ENCODE results near the gene SECISBP2. TPM values are rescaled to one million over a fixed set of nuclear protein-coding genes. Genes with fewer than 3 reads are reported as not detected.

Gene SECISBP2
- total and polyA plus RNA-seq, 3 donors from 2014 or later: 127 to 176 (median 145) TPM

DNA sequence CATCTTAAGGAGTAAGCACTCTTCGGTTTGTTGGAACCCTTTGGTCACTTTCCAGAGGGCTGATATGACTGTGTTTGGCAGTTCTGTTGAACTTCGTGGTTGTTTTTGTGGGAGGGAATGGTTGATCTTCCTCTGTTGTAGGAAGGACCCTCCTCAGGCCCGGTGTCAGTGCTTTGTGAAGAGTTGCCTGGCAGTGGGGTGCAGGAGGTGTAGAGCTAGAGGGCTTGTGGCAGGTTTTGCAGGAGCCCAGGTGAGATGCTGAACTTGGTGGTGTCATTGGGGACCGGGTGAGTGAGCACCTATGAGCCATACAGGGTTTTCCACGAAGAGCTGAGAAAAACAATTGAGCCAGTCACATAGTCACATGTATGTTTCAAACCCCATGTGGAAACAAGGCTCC, 27.2 kb downstream of the SECISBP2 start:
- 90 to 98% methylated on average over 5 of the region's 5 CpGs for WGBS, 2 donors
- DNase-seq: no peak
- H3K4me1 ChIP-seq: no peaks in the 10 kb centered on the region
- H3K4me3 ChIP-seq: no peak overlapping the region
- no peak overlapping the region for H3K27ac ChIP-seq
- no peaks in the 10 kb centered on the region for H3K27me3 ChIP-seq
- no peaks in the 10 kb centered on the region for H3K9me3 ChIP-seq
- H3K36me3 ChIP-seq (ENCODE audit: low read depth, missing control alignments): no peaks in the 10 kb centered on the region
- intact Hi-C loops (cut with DNase I; ENCODE audit: low total_unique reads): no loop called here
- TF ChIP-seq POLR2A (IDR thresholded peaks at IDR 0.05): no peak
- TF ChIP-seq, protein P1, sequence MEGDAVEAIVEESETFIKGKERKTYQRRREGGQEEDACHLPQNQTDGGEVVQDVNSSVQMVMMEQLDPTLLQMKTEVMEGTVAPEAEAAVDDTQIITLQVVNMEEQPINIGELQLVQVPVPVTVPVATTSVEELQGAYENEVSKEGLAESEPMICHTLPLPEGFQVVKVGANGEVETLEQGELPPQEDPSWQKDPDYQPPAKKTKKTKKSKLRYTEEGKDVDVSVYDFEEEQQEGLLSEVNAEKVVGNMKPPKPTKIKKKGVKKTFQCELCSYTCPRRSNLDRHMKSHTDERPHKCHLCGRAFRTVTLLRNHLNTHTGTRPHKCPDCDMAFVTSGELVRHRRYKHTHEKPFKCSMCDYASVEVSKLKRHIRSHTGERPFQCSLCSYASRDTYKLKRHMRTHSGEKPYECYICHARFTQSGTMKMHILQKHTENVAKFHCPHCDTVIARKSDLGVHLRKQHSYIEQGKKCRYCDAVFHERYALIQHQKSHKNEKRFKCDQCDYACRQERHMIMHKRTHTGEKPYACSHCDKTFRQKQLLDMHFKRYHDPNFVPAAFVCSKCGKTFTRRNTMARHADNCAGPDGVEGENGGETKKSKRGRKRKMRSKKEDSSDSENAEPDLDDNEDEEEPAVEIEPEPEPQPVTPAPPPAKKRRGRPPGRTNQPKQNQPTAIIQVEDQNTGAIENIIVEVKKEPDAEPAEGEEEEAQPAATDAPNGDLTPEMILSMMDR (IDR thresholded peaks at IDR 0.05): no peak

DNA sequence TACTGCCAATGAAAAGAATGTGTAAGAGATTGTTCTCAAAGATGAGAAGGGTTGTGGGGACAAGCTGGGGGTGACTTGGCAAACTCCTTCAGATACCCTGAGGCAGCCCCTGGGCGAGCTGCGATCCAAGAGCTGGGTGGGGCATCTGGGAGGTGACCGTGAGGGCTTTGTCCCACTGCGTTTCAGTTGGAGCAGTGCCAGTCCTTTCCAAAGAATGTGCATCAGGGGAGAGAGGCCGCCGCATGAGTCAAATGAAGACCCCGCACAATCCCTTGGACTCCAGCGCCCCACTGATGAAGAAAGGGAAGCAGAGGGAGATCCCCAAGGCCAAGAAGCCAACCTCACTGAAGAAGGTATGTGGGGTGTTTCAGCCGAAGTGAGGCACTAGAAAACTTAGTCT, 28.4 kb downstream of the SECISBP2 start:
- H3K4me3 ChIP-seq: no peak overlapping the region
- TF ChIP-seq, protein P1 (IDR thresholded peaks at IDR 0.05): no peak
- no peak for TF ChIP-seq POLR2A (IDR thresholded peaks at IDR 0.05)
- WGBS, 2 donors: 48 to 80% methylated on average over 9 of the region's 9 CpGs
- no peak overlapping the region for H3K27ac ChIP-seq
- H3K9me3 ChIP-seq: no peaks in the 10 kb centered on the region
- H3K36me3 ChIP-seq (ENCODE audit: low read depth, missing control alignments): no peaks in the 10 kb centered on the region
- no peak for DNase-seq
- intact Hi-C loops (cut with DNase I; ENCODE audit: low total_unique reads): no loop called here
- H3K4me1 ChIP-seq: no peaks in the 10 kb centered on the region
- no peaks in the 10 kb centered on the region for H3K27me3 ChIP-seq

DNA sequence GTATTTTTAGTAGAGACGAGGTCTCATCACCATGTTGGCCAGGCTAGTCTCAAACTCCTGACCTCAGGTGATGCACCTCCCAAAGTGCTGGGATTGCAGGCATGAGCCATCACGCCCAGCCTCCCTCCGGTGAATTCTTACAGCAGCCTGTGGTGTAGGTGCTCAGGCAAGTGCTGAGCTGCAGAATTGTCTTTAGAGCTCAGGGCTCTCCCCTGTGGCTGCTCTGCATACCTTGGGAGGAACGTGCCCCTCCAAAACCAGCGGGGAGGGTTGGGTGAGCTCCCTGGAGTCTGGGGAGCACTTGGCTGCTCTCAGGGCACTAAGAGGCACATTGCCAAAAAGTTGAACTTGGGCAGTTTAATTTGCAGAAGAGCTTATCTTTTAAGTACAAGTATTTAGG, 29.4 kb downstream of the SECISBP2 start:
- no peaks in the 10 kb centered on the region for H3K36me3 ChIP-seq (ENCODE audit: low read depth, missing control alignments)
- intact Hi-C loops (cut with DNase I; ENCODE audit: low total_unique reads): no loop called here
- H3K27ac ChIP-seq: no peak overlapping the region
- WGBS, 2 donors: 89 to 100% methylated on average over 5 of the region's 5 CpGs
- TF ChIP-seq POLR2A (IDR thresholded peaks at IDR 0.05): no peak
- TF ChIP-seq, protein P1 (IDR thresholded peaks at IDR 0.05): no peak
- H3K9me3 ChIP-seq: no peaks in the 10 kb centered on the region
- H3K27me3 ChIP-seq: no peaks in the 10 kb centered on the region
- H3K4me3 ChIP-seq: no peak overlapping the region
- H3K4me1 ChIP-seq: no peaks in the 10 kb centered on the region
- no peak for DNase-seq

DNA sequence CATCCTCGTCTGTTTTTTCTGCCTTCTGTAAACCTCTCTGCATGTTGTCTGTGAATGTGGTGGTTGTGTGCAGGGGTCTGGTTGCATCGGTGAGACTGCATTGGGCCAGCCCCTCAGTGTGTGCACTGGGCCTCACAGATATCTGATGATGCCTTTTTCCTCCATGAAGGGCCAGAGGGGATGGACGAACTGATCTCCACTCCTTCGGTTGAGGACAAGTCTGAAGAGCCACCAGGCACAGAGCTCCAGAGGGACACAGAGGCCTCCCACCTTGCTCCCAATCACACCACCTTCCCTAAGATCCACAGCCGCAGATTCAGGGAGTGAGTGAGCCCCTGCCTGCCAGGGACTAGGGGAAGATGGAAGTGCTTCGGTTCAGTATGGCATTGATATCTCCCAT, 31.3 kb downstream of the SECISBP2 start:
- no peak for DNase-seq
- Histone ChIP-seq H3K9me3 (no peaks in the 10 kb centered on the region), H3K27me3 (no peaks in the 10 kb centered on the region), H3K4me1 (peaks cover 11% of the 10 kb centered on the region), H3K36me3 (ENCODE audit: low read depth, missing control alignments) (no peaks in the 10 kb centered on the region), H3K27ac (no peak overlapping the region), H3K4me3 (no peak overlapping the region)
- 91 to 97% methylated on average over 4 to 6 of the region's 6 CpGs for WGBS, 2 donors
- TF ChIP-seq POLR2A (IDR thresholded peaks at IDR 0.05): no peak
- TF ChIP-seq, protein P1 (IDR thresholded peaks at IDR 0.05): no peak
- intact Hi-C loops (cut with DNase I; ENCODE audit: low total_unique reads): no loop called here

DNA sequence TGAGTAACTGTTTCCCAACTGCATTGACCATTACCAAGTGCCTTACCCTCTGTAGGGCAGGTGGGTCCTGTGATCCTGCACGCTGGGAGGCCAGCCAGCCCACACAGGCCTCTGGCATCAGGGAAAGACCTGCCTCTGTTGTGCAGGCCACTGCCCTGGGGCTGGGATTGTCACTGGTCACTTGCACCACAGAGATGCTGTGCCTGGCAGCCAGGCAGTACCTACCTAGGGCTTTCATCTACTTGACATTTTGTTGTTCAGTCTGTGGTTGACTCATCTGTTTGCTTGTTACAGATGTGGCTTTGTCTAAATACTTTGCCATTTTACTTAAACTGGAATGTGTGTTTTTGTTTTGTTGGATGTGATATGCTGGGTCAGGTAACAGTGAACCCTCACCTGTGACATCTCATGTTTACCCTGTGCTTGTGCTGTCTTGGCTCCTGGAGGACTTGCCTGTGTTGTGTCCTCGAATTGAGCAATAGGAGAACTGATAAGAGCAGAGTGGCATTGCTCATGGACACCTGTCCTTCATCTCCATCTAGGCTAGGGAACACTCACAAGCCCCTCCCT, 32.8 kb downstream of the SECISBP2 start:
- Histone ChIP-seq H3K27ac (no peak overlapping the region), H3K4me1 (peaks cover 11% of the 10 kb centered on the region), H3K4me3 (no peak overlapping the region), H3K9me3 (no peaks in the 10 kb centered on the region), H3K36me3 (ENCODE audit: low read depth, missing control alignments) (no peaks in the 10 kb centered on the region), H3K27me3 (no peaks in the 10 kb centered on the region)
- TF ChIP-seq, protein P1 (IDR thresholded peaks at IDR 0.05): no peak
- 88% methylated on average over 2 of the region's 2 CpGs for WGBS, 2 donors
- intact Hi-C loops (cut with DNase I; ENCODE audit: low total_unique reads): no loop called here
- DNase-seq: no peak
